Anterior cingulate cortex (tissue), 58 donors: ENCODE data around the gene TPPP3.
"Not testable (repeated sequence)": the region's sequence is repeated elsewhere in the genome, so short reads cannot be mapped to it uniquely, and the experiment has no call there.

Source experiments
- DNase-seq, 58 donors: peaks; one replicate each; lab custom pipeline; 2025; lab: John Stamatoyannopoulos, UW

TPPP3 gene

GRCh38 chr16:67392301-67393059 lies 818 bp downstream of the TPPP3 start:
- no peak for DNase-seq

GRCh38 chr16:67391424-67392300 lies 1.6 kb downstream of the TPPP3 start:
- DNase-seq: peak; percentile 30 to 99 (median 92)

GRCh38 chr16:67390816-67391423 lies 2.4 kb downstream of the TPPP3 start:
- DNase-seq: peak in 1 of 58 donors; percentile 63

DNA sequence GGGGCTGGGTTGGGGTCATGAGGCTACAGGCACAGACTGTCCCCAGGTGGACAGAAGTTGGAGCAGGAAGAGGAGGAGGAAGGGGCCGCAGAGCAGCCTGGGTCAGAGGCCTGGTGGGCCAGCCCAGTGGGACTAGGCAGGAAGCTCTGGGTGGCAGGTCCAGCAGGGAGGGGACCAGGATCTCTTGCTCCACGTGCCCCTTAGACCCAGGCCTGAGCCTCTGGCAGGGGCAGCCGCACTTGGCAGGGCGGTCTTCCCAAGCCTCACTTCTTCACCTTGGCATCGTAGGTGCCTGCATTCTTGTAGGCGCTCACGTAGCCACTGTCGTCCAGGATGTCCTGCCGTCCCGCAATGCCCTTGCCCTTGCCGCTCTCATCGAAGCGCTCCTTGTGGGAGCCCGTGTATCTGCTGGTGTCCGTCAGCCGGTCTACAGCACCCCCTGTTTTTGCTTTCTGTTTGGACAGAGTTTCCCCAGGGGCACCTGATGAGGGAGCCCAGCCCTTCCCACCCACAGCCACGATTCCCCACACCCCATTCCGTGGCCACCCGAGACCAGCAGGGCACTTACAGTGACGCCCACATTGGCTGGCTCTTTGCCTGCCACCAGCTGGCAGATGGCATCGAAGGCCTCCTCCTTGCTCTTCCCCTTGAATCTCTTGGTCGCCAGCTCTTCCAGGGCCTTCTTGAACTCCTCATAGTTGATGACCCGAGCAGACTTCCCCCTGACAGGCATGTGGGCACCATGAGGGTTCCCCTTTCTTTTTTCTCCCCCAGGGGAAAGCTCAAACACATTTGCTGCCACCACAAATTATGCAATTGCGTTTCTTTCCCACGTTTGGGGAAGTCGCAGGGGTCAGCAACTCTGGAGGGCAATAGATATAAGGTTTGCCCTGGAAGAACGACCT lies 3.1 kb downstream of the TPPP3 start:
- DNase-seq: peak in 36 of 58 donors; percentile 20 to 74 (median 48)

DNA sequence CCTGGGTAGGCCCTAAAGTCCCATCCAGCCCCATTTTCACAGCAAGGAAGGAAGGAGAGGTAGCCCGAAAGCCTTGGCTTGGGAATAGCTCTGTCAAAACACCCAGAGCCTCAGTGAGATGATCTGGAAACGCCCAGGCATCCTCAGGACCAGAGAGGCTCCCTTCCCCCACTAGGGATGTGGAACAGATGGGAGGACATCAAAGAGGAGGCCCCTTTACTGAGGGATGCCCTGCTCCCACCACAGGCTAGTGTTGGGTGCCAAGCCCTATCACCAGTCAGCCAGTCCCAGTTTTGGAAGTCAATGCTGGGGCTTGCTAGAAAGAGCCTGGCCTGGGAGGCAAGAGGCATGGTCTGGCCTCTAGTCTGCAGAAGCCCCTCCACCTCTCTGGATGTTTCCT lies 4.7 kb downstream of the TPPP3 start:
- DNase-seq: no peak

GRCh38 chr16:67388191-67388590 lies 5.1 kb downstream of the TPPP3 start:
- no peak for DNase-seq

DNA sequence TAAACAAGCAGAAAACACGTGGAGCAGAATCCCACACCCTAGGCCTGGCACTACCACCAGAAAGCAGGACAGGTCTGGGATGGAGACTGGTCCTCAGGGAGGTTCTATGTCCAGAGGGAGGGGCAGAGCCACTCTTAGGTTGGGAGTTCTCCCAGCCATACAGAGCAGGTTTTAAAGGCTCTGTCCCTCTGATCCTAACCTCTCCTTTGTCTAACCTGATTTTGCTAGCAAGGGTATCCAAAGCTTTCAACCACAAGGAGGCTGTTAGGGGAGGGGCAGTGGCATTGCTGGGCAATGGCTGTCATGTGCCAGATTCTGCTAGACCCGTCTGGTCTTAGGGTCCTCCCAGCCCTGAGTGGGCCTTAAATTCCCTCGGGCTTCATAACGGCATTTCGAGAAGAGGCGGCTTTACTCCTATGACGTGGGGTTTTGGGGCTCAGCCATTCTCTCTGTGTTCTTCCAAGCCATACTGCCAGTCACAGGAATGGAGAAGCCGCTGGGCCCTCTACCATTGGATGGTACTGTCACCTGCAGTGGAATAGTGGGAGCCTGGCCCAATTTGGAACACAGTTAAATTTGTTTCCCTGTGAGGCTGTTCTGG lies 5.7 kb downstream of the TPPP3 start:
- peak in 1 of 58 donors; percentile 28 for DNase-seq

DNA sequence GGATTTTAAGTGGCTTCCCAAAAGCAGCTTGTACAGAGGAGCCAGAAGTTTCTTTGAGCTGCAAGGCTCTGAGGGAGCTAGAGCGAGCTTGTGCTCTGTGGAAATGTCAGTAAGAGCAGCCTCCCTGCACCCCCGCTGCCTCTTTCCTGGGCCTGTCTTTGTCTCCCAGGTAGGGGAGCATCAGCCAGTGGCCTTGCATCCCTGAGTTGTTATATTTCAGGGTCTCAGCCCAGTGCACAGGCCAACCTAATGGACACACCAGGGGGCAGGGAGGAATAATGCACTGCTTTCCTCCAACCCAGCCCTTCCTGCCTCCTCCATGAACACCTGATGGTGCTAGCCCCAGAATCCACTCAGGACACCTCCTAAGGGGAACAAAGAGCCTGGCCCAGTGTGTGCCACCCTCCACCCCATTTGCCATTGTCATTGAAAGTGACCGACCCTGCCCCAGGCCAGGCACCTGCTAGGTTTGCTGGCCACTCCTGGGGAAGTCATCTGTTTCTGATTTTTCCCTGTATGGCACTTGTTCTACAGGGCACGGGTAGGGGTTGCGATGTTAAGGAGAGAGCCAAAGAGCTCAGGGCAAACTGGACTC lies 6.3 kb downstream of the TPPP3 start:
- DNase-seq: no peak

DNA sequence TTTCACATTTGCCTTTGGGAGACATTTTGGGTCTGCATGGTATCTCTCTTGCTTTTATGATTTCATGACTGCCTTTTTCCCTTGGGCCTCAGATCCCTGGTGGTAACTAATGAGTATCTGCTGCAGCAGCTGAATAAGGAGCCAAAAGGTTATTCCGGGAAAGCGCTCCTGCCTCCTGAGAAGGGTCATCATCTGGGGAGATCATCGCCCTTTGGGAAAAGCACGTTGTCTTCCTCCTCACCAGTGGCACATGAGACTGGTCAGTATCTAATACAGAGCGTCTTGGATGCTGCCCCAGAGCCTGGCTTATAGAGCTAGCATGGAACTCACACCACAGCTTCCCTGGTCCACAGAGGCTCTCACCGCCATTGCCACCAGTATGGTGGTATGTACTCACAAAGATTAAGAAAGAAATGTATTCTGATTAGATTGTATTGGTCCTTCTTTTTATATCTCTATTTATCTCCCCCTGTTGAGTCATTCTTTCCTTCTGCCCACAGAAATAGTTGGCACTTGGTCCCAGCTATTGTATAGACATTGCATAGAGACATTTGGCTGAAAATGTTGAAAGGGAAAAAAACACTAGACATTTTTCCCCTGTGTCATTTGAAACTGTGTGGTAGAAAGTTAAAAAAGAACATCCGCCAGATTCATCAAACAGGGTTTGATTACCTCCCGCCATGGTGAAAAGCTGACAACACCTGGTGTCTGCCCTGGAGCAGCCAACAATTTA lies 8.4 kb downstream of the TPPP3 start:
- DNase-seq: no peak

- DNase-seq: no peak
Measured at GRCh38 chr16:67383284-67383683, 10.0 kb downstream of the TPPP3 start.

GRCh38 chr16:67378642-67379041 lies 14.7 kb downstream of the TPPP3 start:
- DNase-seq: no peak

- not testable (repeated sequence) for DNase-seq
Measured at GRCh38 chr16:67376012-67376411, 17.3 kb downstream of the TPPP3 start.

- DNase-seq: peak in 2 of 58 donors; percentile 15 to 56
Measured at GRCh38 chr16:67372664-67373063, 20.6 kb downstream of the TPPP3 start.

- no peak for DNase-seq
Measured at GRCh38 chr16:67370661-67371060, 22.6 kb downstream of the TPPP3 start.

DNA sequence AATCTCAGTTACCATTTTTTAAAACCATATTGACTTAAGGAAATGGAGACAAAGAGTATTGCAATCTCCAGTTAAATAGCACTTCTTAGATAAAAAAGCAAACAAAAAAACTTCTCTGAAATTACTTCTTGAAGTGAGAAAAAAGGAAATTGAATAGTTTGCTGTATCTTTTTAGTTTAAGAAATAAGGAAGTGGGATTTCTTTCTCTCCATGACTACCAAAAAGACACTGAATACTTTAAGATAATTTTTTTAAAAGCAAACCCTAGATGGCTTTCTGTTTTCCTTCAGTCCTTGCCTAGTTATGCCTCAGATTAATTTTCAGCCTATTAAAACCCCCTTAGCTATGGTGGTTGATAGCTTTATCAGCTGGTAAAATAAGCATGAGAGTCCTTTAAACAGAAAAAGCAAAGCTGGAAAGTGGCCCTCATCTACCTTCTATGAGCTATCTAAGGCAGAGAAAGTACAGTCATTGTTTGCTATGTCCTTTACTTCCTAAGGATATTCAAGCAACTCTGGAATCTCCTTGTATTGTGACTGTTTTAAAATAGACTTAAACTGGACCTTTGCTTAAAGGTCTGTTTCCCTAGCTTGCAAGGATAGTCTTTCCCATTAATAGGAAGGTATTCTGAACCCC lies 28.6 kb downstream of the TPPP3 start:
- no peak for DNase-seq

GRCh38 chr16:67361038-67361437 lies 32.3 kb downstream of the TPPP3 start:
- no peak for DNase-seq

DNA sequence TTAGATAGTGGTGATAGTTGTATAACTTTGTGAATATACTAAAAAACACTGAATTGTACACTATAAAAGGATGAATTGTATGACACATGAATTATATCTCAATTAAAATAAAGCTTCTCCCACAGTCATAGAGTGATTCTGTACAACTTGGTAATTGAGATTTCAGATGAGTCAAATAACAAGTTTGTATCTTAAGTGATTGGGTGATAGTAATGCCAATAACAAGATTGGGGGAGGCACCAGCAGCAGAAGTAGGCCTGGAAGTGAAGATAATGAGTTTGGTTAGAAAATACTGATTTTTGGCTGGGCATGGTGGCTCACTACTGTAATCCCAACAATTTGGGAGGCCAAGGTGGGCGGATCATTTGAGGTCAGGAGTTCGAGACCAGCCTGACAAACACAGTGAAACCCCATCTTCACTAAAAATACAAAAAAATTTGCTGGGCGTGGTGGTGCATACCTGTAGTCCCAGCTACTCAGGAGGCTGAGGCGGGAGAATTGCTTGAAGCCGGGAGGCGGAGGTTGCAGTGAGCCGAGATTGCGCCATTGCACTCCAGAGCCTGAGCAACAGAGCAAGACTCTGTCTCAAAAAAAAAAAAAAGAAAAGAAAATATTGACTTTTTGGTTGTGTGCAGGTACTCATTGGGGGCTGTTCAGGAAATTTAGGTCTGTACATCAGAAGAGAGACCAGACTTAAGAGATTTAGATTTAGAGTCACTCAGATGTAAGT lies 33.6 kb downstream of the TPPP3 start:
- DNase-seq: not testable (repeated sequence)
